GM12878 (cell line): ENCODE measurements around the gene TIGAR. TPM values are rescaled to one million over a fixed set of nuclear protein-coding genes. Genes with fewer than 3 reads are reported as not detected.

ENCODE experiments used
- ATAC-seq: fragments of 200-7000 bp; cut with Tn5 transposase; 3 replicates; pipeline ENCODE4 v1.9.1; 2020; ENCODE audit warnings: mild to moderate bottlenecking, moderate library complexity
- BruUV-seq: library from RNA; stranded (reverse); fragments of 400-500 nt; replicated peaks from 2 replicates; lab custom pipeline; 2021; lab: Mats Ljungman, UMichigan
- CTCF ChIA-PET: fragments of 300-600 bp; sonication (Branson Sonifier 250); formaldehyde crosslinking; extraction: SDS; loops from one replicate; lab custom pipeline; 2021; ENCODE audit warnings: inconsistent platforms; lab: Yijun Ruan, JAX
- POLR2A ChIA-PET: fragments of 350-600 bp; formaldehyde crosslinking; extraction: SDS; loops from one replicate; lab custom pipeline; 2021; ENCODE audit warnings: inconsistent platforms; lab: Charles Lee
- RAD21 ChIA-PET: fragments of 300-600 bp; sonication (Branson Sonifier 250); formaldehyde crosslinking; loops from one replicate; lab custom pipeline; 2023; ENCODE audit warnings: antibody characterized with exemption; ENCODE audit not compliant: unreplicated experiment; lab: Charles Lee
- SMC1A ChIA-PET: fragments of 300-600 bp; sonication (Branson Sonifier 250); formaldehyde crosslinking; loops from one replicate; lab custom pipeline; 2023; ENCODE audit not compliant: unreplicated experiment, uncharacterized antibody; lab: Charles Lee
- DNase-seq: peaks from one replicate; pipeline ENCODE4 v3.0.0-alpha.2; 2011; ENCODE audit warnings: low read depth, low spot score
- FAIRE-seq: peaks from 3 replicates; lab custom pipeline; 2011; peaks lifted over from hg19 to GRCh38; lab: Jason Lieb, UNC
- H2AFZ ChIP-seq: 2 replicates; pipeline ENCODE4 v1.6.0; 2011; ENCODE audit warnings: low read depth, low read length, control low read depth; ENCODE audit not compliant: control insufficient read depth
- H3K27ac ChIP-seq: 2 replicates; pipeline ENCODE4 v1.5.1; 2011; ENCODE audit warnings: control low read depth; ENCODE audit not compliant: control insufficient read depth, insufficient read depth
- H3K27me3 ChIP-seq, 2 experiments: replicated peaks in 1 of 2; 2 replicates each; pipeline versions ENCODE4 v1.6.0 to v1.6.1; 2011; ENCODE audit warnings: low read length in 1 of 2; ENCODE audit not compliant: control insufficient read depth in 2 of 2, insufficient read depth in 2 of 2
- H3K36me3 ChIP-seq, 2 experiments: 2 replicates each; pipeline ENCODE4 v1.5.1; 2011; ENCODE audit warnings: low read length in 1 of 2; ENCODE audit not compliant: control insufficient read depth in 2 of 2, insufficient read depth in 2 of 2
- H3K4me1 ChIP-seq: 2 replicates; pipeline ENCODE4 v1.6.1; 2011; ENCODE audit warnings: mild to moderate bottlenecking, low read length, moderate library complexity, mixed read lengths; ENCODE audit not compliant: control insufficient read depth, insufficient read depth
- H3K4me2 ChIP-seq: 2 replicates; pipeline ENCODE4 v1.6.0; 2011; ENCODE audit warnings: control low read depth; ENCODE audit not compliant: control insufficient read depth, insufficient read depth
- H3K4me3 ChIP-seq: fragments of 200-600 bp; sonication (generic); 2 replicates; pipeline ENCODE4 v1.5.1; 2016
- H3K79me2 ChIP-seq: 2 replicates; pipeline ENCODE4 v1.6.0; 2011; ENCODE audit warnings: low read length; ENCODE audit not compliant: control insufficient read depth, insufficient read depth
- H3K9ac ChIP-seq: 2 replicates; pipeline ENCODE4 v1.8.0; 2011; ENCODE audit warnings: low read length, control low read depth, mixed read lengths; ENCODE audit not compliant: control insufficient read depth, insufficient read depth
- H3K9me3 ChIP-seq: replicated peaks from 3 replicates; pipeline ENCODE4 v1.5.1; 2011; ENCODE audit warnings: mild to moderate bottlenecking, low read length; ENCODE audit not compliant: control insufficient read depth, insufficient read depth
- H4K20me1 ChIP-seq: 2 replicates; pipeline ENCODE4 v1.6.0; 2011; ENCODE audit not compliant: control insufficient read depth, insufficient read depth
- BACH1 ChIP-seq: fragments of 450-650 bp; IDR thresholded peaks from 2 replicates; pipeline ENCODE4 v1.6.1; 2017; ENCODE audit warnings: mild to moderate bottlenecking, borderline replicate concordance
- CHD4 ChIP-seq: fragments of 200-600 bp; sonication (generic); IDR thresholded peaks from 2 replicates; pipeline ENCODE4 v1.6.1; 2016; ENCODE audit warnings: mild to moderate bottlenecking
- HDAC6 ChIP-seq: fragments of 200-600 bp; sonication (generic); IDR thresholded peaks from one replicate; pipeline ENCODE4 v1.8.0; 2017; ENCODE audit warnings: antibody characterized with exemption; ENCODE audit not compliant: unreplicated experiment
- LARP7 ChIP-seq: fragments of 450-650 bp; IDR thresholded peaks from 2 replicates; pipeline ENCODE4 v1.6.1; 2017; ENCODE audit warnings: mild to moderate bottlenecking
- NBN ChIP-seq: fragments of 450-650 bp; IDR thresholded peaks from 2 replicates; pipeline ENCODE4 v1.6.1; 2016
- POLR2AphosphoS2 ChIP-seq: IDR thresholded peaks from 2 replicates; pipeline ENCODE4 v1.6.1; 2011; ENCODE audit warnings: low read depth, mild to moderate bottlenecking, low read length, improper control_type of control experiment, moderate library complexity
- RCOR1 ChIP-seq: conservative IDR thresholded peaks from 2 replicates; pipeline ENCODE4 v1.6.1; 2012; ENCODE audit warnings: low read depth, low read length, improper control_type of control experiment
- RUNX3 ChIP-seq: IDR thresholded peaks from 2 replicates; pipeline ENCODE4 v1.6.1; 2012; ENCODE audit warnings: low read length, inconsistent platforms
- SMAD1 ChIP-seq: fragments of 450-650 bp; IDR thresholded peaks from 2 replicates; pipeline ENCODE4 v1.6.1; 2018; ENCODE audit warnings: mild to moderate bottlenecking, low read depth; ENCODE audit not compliant: partially characterized antibody
- STAT3 ChIP-seq: IDR thresholded peaks from 2 replicates; pipeline ENCODE4 v1.6.1; 2011; ENCODE audit warnings: low read depth, low read length, improper control_type of control experiment
- ZNF384 ChIP-seq: IDR thresholded peaks from 2 replicates; pipeline ENCODE4 v1.6.1; 2012; ENCODE audit warnings: low read depth, mild to moderate bottlenecking, low read length, improper control_type of control experiment, borderline replicate concordance
- ZSCAN29 ChIP-seq: fragments of 450-650 bp; IDR thresholded peaks from 2 replicates; pipeline ENCODE4 v1.6.1; 2017; ENCODE audit warnings: mild to moderate bottlenecking, moderate library complexity
- WGBS: methylation state at CpG from one replicate; pipeline ENCODE4 v1.1.6; 2016; ENCODE audit warnings: low lambda C conversion rate; ENCODE audit not compliant: insufficient replicate concordance, insufficient coverage; ENCODE audit errors: missing lambda C conversion rate; 5-methylcytosine and 5-hydroxymethylcytosine counted together
- in situ Hi-C: fragments of 300-500 bp; cut with MboI; formaldehyde crosslinking; loops from 9 replicates; pipeline ENCODE4 v1.14.3; 2018; ENCODE audit warnings: mixed read lengths
- intact Hi-C: fragments of 100-400 bp; cut with micrococcal nuclease; formaldehyde crosslinking; loops from one replicate; pipeline ENCODE4 v1.14.2; 2022; ENCODE audit not compliant: unreplicated experiment
- polyA plus RNA-seq, 11 experiments: library from polyadenylated mRNA; depleted of rRNA in 4 of 11; unstranded in 6 of 11; stranded (reverse) in 5 of 11; fragments of >200 nt; fragmentation: Nextera tagmentation in 4 of 11; fragmentation: Illumina TruSeq in 1 of 11; extraction: Ambion mirVana in 4 of 11; extraction: Trizol in 1 of 11; gene quantifications; 1 replicate in 1 of 11; 2 replicates in 10 of 11; pipeline versions ENCODE4 v1.2.1 to v1.2.3, GENCODE V29; 2011 to 2016; ENCODE audit warnings: inconsistent platforms in 2 of 11, missing spikeins in 2 of 11, low read depth in 1 of 11
- total RNA-seq, 4 experiments: library from RNA; depleted of rRNA in 3 of 4; stranded (reverse); fragments of >200 nt in 3 of 4; fragmentation: Illumina TruSeq in 1 of 4; extraction: Trizol in 1 of 4; gene quantifications; 2 replicates each; pipeline versions ENCODE4 v1.2.1 to v1.2.3, GENCODE V29; 2013 to 2021
- TF ChIP-seq, protein P1 (sequence below): IDR thresholded peaks from 2 replicates; pipeline ENCODE4 v1.6.1; 2012; ENCODE audit warnings: mild to moderate bottlenecking, low read depth, low read length
- TF ChIP-seq, protein P2 (sequence below), 3 experiments: IDR thresholded peaks in 2 of 3; conservative IDR thresholded peaks in 1 of 3; 2 replicates each; pipeline ENCODE4 v1.5.1; 2011; ENCODE audit warnings: low read depth in 3 of 3, low read length in 3 of 3, mild to moderate bottlenecking in 3 of 3, control low read depth in 2 of 3, moderate library complexity in 2 of 3, inconsistent platforms in 1 of 3, mixed read lengths in 1 of 3; ENCODE audit not compliant: control insufficient read depth in 2 of 3, insufficient read depth in 1 of 3; ENCODE audit errors: extremely low read depth in 1 of 3
- TF ChIP-seq, protein P3 (sequence below): IDR thresholded peaks from 2 replicates; pipeline ENCODE4 v1.6.1; 2011; ENCODE audit warnings: low read depth, mild to moderate bottlenecking, low read length, moderate library complexity, borderline replicate concordance; ENCODE audit errors: extremely low read depth
- TF ChIP-seq, protein P4 (sequence below): IDR thresholded peaks from 2 replicates; pipeline ENCODE4 v1.6.1; 2012; ENCODE audit warnings: low read length, inconsistent platforms

Gene TIGAR
- total and polyA plus RNA-seq, 10 of the 15 experiments (the other 5 are each of a cell fraction or from before 2014, with no cell fraction given) = 7.6 to 45.7 (median 16.5) TPM

DNA sequence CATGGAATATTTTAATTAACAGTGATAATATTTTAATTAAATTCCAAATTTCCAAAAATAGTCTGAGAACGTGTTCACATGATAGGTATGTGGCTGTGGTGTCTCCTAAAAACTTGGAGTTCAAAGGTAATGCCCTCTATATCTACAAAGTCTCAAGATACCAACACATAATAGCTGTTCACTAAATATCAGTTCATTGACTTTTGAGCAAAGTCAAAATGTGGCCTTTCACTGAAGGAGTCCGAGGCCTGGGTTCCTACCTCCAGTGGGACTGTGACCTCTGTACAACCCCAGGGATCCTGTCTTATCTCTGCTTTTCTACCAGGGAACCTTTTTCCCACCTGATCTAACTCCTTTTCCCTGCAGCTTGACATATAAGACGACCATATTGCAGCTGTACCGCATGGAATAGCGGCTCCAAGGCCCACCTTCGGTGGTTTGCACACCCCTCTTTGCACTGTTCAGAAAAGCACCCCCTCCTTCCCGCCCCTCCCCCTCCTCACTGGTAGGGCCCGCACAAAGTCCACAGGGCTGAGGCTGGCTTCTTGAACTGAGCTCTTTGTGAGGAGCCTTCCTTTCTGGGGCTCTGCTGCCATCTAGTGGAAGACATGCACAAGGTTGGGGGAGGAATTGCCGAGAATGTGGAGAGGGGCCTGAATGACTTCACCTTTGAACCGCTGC is 44.3 kb upstream of the TIGAR start:
- Histone ChIP-seq H3K4me3 (peak overlapping the region; percentile 99), H3K79me2 (peaks cover 93% of the 10 kb centered on the region), H3K9ac (peak overlapping the region; percentile 53; the same call in 1 of the 2 replicates), H3K36me3 (peaks cover 23 to 37% of the 10 kb centered on the region in 2 experiments), H3K27me3 (no peaks in the 10 kb centered on the region), H3K4me1 (peaks cover 26% of the 10 kb centered on the region), H3K27ac (peak overlapping the region; percentile 2; the same call in 1 of the 2 replicates), H3K9me3 (no peaks in the 10 kb centered on the region), H3K4me2 (peak overlapping the region; percentile 76), H4K20me1 (peaks cover 21% of the 10 kb centered on the region), H2AFZ (no peak overlapping the region)
- POLR2A ChIA-PET = interaction anchor here (0.6 to 12.1 kb wide), 22 partner anchors 9 to 282 kb away, joined by 3 to 193 read pairs (median 3); no protein-coding TSS in a partner anchor
- BruUV-seq = TSS peak; percentile 16
- WGBS = 0% methylated on average over 9 of the region's 10 CpGs
- ATAC-seq = peak; percentile 48
- CTCF ChIA-PET = interaction anchor here (0.6 to 13.0 kb wide), 61 partner anchors 9 to 976 kb away, joined by 3 to 184 read pairs (median 5); partner anchors contain the start of gene PARP11
- intact Hi-C loops = loop anchor here (1.0 to 10.0 kb wide), 5 partner anchors 158 to 391 kb away; no protein-coding TSS in a partner anchor
- RAD21 ChIA-PET = interaction anchor here (0.8 to 5.7 kb wide), 44 partner anchors 8 to 403 kb away, joined by 3 to 93 read pairs (median 5); partner anchors contain the start of gene PARP11
- DNase-seq = peak; percentile 78
- SMC1A ChIA-PET = interaction anchor here (0.6 to 14.5 kb wide), 43 partner anchors 9 to 406 kb away, joined by 3 to 344 read pairs (median 4); no protein-coding TSS in a partner anchor
- in situ Hi-C loops = loop anchor here (5.0 to 10.0 kb wide), 4 partner anchors 132 to 389 kb away; no protein-coding TSS in a partner anchor
- peak; percentile 98 for FAIRE-seq
- TF ChIP-seq LARP7 = 0 out of 2 replicates have a peak, but pooled peaks have one; percentile 41
- no peak for TF ChIP-seq ZSCAN29
- TF ChIP-seq POLR2AphosphoS2 = no peak; the same call in 1 of the 2 replicates
- no peak for TF ChIP-seq ZNF384
- TF ChIP-seq, protein P1, sequence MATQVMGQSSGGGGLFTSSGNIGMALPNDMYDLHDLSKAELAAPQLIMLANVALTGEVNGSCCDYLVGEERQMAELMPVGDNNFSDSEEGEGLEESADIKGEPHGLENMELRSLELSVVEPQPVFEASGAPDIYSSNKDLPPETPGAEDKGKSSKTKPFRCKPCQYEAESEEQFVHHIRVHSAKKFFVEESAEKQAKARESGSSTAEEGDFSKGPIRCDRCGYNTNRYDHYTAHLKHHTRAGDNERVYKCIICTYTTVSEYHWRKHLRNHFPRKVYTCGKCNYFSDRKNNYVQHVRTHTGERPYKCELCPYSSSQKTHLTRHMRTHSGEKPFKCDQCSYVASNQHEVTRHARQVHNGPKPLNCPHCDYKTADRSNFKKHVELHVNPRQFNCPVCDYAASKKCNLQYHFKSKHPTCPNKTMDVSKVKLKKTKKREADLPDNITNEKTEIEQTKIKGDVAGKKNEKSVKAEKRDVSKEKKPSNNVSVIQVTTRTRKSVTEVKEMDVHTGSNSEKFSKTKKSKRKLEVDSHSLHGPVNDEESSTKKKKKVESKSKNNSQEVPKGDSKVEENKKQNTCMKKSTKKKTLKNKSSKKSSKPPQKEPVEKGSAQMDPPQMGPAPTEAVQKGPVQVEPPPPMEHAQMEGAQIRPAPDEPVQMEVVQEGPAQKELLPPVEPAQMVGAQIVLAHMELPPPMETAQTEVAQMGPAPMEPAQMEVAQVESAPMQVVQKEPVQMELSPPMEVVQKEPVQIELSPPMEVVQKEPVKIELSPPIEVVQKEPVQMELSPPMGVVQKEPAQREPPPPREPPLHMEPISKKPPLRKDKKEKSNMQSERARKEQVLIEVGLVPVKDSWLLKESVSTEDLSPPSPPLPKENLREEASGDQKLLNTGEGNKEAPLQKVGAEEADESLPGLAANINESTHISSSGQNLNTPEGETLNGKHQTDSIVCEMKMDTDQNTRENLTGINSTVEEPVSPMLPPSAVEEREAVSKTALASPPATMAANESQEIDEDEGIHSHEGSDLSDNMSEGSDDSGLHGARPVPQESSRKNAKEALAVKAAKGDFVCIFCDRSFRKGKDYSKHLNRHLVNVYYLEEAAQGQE = no peak
- TF ChIP-seq HDAC6 = no peak
- no peak for TF ChIP-seq SMAD1
- no peak for TF ChIP-seq CHD4
- TF ChIP-seq, protein P2, sequence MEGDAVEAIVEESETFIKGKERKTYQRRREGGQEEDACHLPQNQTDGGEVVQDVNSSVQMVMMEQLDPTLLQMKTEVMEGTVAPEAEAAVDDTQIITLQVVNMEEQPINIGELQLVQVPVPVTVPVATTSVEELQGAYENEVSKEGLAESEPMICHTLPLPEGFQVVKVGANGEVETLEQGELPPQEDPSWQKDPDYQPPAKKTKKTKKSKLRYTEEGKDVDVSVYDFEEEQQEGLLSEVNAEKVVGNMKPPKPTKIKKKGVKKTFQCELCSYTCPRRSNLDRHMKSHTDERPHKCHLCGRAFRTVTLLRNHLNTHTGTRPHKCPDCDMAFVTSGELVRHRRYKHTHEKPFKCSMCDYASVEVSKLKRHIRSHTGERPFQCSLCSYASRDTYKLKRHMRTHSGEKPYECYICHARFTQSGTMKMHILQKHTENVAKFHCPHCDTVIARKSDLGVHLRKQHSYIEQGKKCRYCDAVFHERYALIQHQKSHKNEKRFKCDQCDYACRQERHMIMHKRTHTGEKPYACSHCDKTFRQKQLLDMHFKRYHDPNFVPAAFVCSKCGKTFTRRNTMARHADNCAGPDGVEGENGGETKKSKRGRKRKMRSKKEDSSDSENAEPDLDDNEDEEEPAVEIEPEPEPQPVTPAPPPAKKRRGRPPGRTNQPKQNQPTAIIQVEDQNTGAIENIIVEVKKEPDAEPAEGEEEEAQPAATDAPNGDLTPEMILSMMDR (IDR thresholded peaks at IDR 0.05 in 2 of 3, conservative IDR thresholded peaks at IDR 0.05 in 1 of 3; ENCODE audit: control insufficient read depth in 2 of 3, extremely low read depth in 1 of 3, insufficient read depth in 1 of 3, low read depth in 3 of 3, low read length in 3 of 3) = peak; percentile 84 to 93 (median 85)
- TF ChIP-seq, protein P3, sequence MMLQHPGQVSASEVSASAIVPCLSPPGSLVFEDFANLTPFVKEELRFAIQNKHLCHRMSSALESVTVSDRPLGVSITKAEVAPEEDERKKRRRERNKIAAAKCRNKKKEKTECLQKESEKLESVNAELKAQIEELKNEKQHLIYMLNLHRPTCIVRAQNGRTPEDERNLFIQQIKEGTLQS = no peak
- no peak for TF ChIP-seq STAT3
- no peak for TF ChIP-seq RCOR1
- peak; percentile 45 for TF ChIP-seq RUNX3
- TF ChIP-seq BACH1 = no peak
- TF ChIP-seq, protein P4, sequence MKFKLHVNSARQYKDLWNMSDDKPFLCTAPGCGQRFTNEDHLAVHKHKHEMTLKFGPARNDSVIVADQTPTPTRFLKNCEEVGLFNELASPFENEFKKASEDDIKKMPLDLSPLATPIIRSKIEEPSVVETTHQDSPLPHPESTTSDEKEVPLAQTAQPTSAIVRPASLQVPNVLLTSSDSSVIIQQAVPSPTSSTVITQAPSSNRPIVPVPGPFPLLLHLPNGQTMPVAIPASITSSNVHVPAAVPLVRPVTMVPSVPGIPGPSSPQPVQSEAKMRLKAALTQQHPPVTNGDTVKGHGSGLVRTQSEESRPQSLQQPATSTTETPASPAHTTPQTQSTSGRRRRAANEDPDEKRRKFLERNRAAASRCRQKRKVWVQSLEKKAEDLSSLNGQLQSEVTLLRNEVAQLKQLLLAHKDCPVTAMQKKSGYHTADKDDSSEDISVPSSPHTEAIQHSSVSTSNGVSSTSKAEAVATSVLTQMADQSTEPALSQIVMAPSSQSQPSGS = peak; percentile 71
- TF ChIP-seq NBN = peak; percentile 89
